ENCODE results near the gene SPPL3.

DNA sequence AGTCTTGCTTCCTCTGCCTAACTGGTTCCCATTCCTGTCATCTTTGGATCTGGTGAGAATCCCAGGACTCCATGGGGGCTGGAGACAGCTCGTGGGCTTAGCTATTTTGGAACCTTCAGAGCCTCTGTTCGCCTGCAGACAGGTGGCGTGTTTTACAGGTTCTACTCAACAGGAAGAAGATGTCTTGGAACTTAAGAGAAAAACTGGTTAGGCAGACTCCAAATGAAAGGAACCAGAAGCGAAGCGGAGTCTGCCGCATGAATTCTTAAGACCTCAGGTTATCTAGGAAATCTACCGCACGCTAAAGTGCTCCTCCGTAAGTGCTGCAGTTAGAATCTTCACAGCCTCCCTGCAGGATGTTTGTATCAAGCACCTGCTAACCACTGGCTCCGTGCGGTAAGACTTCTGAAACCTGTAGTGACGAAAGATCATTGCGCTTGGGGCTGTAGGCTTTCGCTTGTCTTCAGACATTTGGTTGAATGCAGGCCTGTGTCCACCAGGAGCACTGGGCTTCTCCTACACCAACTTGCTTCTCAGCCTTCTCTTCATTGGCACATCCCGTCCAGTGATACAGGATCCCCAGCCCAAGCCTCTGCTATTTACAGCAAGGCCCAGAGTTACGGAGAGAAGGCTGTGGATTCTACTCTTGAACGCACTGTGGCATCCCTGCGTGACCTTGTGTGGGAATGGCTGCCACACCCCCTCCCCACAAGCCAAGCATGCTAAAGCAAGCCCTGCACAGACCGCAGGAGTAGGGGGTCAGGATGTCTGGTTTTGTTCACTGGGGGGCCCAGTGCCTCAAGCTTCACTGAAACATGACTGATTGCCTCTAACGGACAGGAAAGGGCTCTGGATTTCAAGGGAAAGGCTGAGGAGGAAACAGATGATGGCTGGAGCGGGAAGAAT lies 143.6 kb downstream of the SPPL3 start:
- TF ChIP-seq POLR2AphosphoS5 (IDR thresholded peaks at IDR 0.05; ENCODE audit: low read depth, low read length): no peak
- TF ChIP-seq TAF1 (IDR thresholded peaks at IDR 0.05; ENCODE audit: borderline replicate concordance, insufficient read depth, low read length): no peak

All from PFSK-1 (cell line).